Liver (tissue), 3 donors: ENCODE data around the gene IFT27.

Source experiments
- EGR1 ChIP-seq, 2 donors: IDR thresholded peaks; 2 replicates each; pipeline ENCODE4 v1.6.1; 2016 to 2018; ENCODE audit warnings: antibody characterized with exemption in 2 of 2, low read depth in 2 of 2
- JUND ChIP-seq, 2 donors: IDR thresholded peaks; 2 replicates each; pipeline ENCODE4 v1.6.1; 2016; ENCODE audit warnings: antibody characterized with exemption in 2 of 2
- SP1 ChIP-seq: IDR thresholded peaks from 2 replicates; pipeline ENCODE4 v1.6.1; 2018; ENCODE audit warnings: antibody characterized with exemption, mild to moderate bottlenecking
- TF ChIP-seq, protein P1 (sequence below): fragments of 150-350 bp; IDR thresholded peaks from 2 replicates; pipeline ENCODE4 v1.5.1; 2017; ENCODE audit warnings: improper control_type of control experiment, low read depth, low read length; ENCODE audit not compliant: missing input control
- TF ChIP-seq, protein P2 (sequence below): IDR thresholded peaks from 2 replicates; pipeline ENCODE4 v1.6.1; 2016; ENCODE audit warnings: antibody characterized with exemption, mild to moderate bottlenecking
- donor health status: healthy.
- donor health status: healthy.

DNA sequence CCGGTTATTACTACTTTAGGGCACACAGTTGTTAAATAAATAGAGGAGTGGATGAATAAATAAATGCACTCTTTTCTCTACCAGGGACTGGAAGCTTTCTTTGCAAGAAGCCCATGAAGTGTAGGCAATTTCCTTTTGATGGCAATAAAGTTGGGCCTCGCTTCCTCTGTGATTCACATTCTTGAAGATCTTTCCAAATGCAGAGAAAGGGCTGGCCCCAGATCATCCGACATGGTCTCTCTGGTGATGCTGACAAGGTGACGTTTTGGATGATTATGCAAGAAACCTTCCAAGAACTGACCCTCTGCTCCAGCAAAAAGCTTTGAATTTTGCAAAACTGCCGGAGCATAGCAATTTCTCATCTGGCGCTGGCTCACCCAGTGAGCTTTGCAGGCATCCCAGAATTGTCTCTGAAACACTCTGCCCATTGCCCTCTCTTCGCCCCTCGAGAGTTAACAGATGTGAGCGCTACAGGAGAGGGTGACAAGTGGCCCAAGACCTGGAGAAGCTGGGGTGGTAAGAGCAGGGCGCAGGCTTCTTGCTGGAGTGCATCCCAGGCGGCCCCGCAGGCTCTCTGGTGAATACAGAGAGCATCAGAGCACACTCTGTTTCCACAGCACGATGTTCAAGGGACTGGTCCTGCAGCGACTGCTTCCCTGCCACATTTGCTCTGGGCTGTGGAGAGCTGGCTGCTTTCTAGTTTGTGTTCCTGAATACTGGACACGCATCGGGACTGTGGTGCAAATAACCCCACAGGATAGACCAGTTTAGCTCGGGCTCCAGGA is 11.5 kb upstream of the IFT27 start:
- TF ChIP-seq, protein P1, sequence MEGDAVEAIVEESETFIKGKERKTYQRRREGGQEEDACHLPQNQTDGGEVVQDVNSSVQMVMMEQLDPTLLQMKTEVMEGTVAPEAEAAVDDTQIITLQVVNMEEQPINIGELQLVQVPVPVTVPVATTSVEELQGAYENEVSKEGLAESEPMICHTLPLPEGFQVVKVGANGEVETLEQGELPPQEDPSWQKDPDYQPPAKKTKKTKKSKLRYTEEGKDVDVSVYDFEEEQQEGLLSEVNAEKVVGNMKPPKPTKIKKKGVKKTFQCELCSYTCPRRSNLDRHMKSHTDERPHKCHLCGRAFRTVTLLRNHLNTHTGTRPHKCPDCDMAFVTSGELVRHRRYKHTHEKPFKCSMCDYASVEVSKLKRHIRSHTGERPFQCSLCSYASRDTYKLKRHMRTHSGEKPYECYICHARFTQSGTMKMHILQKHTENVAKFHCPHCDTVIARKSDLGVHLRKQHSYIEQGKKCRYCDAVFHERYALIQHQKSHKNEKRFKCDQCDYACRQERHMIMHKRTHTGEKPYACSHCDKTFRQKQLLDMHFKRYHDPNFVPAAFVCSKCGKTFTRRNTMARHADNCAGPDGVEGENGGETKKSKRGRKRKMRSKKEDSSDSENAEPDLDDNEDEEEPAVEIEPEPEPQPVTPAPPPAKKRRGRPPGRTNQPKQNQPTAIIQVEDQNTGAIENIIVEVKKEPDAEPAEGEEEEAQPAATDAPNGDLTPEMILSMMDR, result no peak
- TF ChIP-seq EGR1 (IDR thresholded peaks at IDR 0.05; ENCODE audit: low read depth in 2 of 2) (no peak), JUND (IDR thresholded peaks at IDR 0.05) (no peak), SP1 (no peak)
- TF ChIP-seq, protein P2, sequence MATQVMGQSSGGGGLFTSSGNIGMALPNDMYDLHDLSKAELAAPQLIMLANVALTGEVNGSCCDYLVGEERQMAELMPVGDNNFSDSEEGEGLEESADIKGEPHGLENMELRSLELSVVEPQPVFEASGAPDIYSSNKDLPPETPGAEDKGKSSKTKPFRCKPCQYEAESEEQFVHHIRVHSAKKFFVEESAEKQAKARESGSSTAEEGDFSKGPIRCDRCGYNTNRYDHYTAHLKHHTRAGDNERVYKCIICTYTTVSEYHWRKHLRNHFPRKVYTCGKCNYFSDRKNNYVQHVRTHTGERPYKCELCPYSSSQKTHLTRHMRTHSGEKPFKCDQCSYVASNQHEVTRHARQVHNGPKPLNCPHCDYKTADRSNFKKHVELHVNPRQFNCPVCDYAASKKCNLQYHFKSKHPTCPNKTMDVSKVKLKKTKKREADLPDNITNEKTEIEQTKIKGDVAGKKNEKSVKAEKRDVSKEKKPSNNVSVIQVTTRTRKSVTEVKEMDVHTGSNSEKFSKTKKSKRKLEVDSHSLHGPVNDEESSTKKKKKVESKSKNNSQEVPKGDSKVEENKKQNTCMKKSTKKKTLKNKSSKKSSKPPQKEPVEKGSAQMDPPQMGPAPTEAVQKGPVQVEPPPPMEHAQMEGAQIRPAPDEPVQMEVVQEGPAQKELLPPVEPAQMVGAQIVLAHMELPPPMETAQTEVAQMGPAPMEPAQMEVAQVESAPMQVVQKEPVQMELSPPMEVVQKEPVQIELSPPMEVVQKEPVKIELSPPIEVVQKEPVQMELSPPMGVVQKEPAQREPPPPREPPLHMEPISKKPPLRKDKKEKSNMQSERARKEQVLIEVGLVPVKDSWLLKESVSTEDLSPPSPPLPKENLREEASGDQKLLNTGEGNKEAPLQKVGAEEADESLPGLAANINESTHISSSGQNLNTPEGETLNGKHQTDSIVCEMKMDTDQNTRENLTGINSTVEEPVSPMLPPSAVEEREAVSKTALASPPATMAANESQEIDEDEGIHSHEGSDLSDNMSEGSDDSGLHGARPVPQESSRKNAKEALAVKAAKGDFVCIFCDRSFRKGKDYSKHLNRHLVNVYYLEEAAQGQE, result no peak
